Osteoblast (primary cell): Measurements from ENCODE around the gene ZDHHC3. TPM values are rescaled to one million over a fixed set of nuclear protein-coding genes. Genes with fewer than 3 reads are reported as not detected.

Experiments used
- DNase-seq: peaks from one replicate; pipeline ENCODE4 v3.0.0; 2011; ENCODE audit warnings: low spot score, mixed read lengths; ENCODE audit not compliant: insufficient read length; ENCODE audit errors: missing footprints
- H2AFZ ChIP-seq: 2 replicates; pipeline ENCODE4 v1.6.0; 2011; ENCODE audit warnings: mild to moderate bottlenecking, low read length
- H3K27ac ChIP-seq: 2 replicates; pipeline ENCODE4 v1.5.1; 2011; ENCODE audit warnings: mild to moderate bottlenecking, low read depth, low read length, moderate library complexity
- H3K27me3 ChIP-seq: 2 replicates; pipeline ENCODE4 v1.6.0; 2012; ENCODE audit warnings: mild to moderate bottlenecking, control low read depth, inconsistent platforms, low read length, moderate library complexity; ENCODE audit not compliant: insufficient read depth
- H3K36me3 ChIP-seq: 2 replicates; pipeline ENCODE4 v1.5.1; 2011; ENCODE audit warnings: mild to moderate bottlenecking, low read length, control low read depth, moderate library complexity; ENCODE audit not compliant: insufficient read depth
- H3K4me1 ChIP-seq: 2 replicates; pipeline ENCODE4 v1.5.1; 2011; ENCODE audit warnings: mild to moderate bottlenecking, low read length, control low read depth, moderate library complexity; ENCODE audit not compliant: insufficient read depth
- H3K4me2 ChIP-seq: 2 replicates; pipeline ENCODE4 v1.6.0; 2011; ENCODE audit warnings: mild to moderate bottlenecking, low read length; ENCODE audit not compliant: insufficient read depth
- H3K4me3 ChIP-seq: fragments of 200-600 bp; sonication (generic); 3 replicates; pipeline ENCODE4 v1.5.1; 2012; ENCODE audit warnings: mild to moderate bottlenecking, low read length, inconsistent platforms; ENCODE audit not compliant: insufficient read depth
- H3K79me2 ChIP-seq: 2 replicates; pipeline ENCODE4 v1.6.0; 2012; ENCODE audit warnings: mild to moderate bottlenecking, low read length, control low read depth, inconsistent platforms; ENCODE audit not compliant: insufficient read depth
- H3K9me3 ChIP-seq: 2 replicates; pipeline ENCODE4 v1.5.1; 2011; ENCODE audit warnings: low read depth, low read length, control low read depth
- H4K20me1 ChIP-seq: 2 replicates; pipeline ENCODE4 v1.6.0; 2012; ENCODE audit warnings: mild to moderate bottlenecking, low read length, control low read depth; ENCODE audit not compliant: insufficient read depth
- CTCF ChIP-seq: IDR thresholded peaks from 2 replicates; pipeline ENCODE4 v1.5.1; 2011; ENCODE audit warnings: mild to moderate bottlenecking, low read depth, low read length, moderate library complexity; ENCODE audit errors: extremely low read depth
- total RNA-seq: library from RNA; depleted of rRNA; stranded (reverse); fragments of >200 nt; gene quantifications from 2 replicates; pipeline ENCODE4 v1.2.3, GENCODE V29; 2012

Gene ZDHHC3
- total RNA-seq, 1 donor: 61.2 TPM

DNA sequence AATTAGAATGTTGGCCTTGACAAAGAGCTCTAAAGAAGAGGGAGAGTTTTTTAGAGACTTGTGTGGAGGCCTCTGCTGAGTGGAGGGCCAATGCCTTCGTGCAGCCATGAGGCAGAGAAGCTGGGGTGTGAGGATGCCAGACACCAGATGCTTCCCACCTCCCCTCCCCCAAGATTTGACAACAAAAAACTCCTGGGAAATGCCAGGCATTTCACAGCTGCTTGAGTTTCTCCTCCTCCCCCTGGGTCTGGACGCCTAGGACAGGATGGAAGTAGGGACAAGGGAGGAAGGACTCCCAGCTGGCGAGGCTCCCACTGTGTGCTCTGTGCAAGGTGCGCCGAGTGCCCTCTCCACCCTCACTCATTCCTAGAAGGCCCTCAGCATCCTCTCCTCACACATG lies 81.5 kb downstream of the ZDHHC3 start:
- H4K20me1 ChIP-seq: no peaks in the 10 kb centered on the region
- H3K9me3 ChIP-seq: no peaks in the 10 kb centered on the region
- DNase-seq: no peak
- H3K36me3 ChIP-seq: no peaks in the 10 kb centered on the region
- no peak overlapping the region for H2AFZ ChIP-seq
- H3K4me1 ChIP-seq: peaks cover 13% of the 10 kb centered on the region
- H3K27me3 ChIP-seq: peaks cover 12% of the 10 kb centered on the region
- no peak overlapping the region for H3K27ac ChIP-seq
- no peak overlapping the region for H3K4me2 ChIP-seq
- TF ChIP-seq CTCF: no peak
- H3K79me2 ChIP-seq: no peaks in the 10 kb centered on the region
- H3K4me3 ChIP-seq: no peak overlapping the region

GRCh38 chr3:44893097-44893496 lies 82.9 kb downstream of the ZDHHC3 start:
- peak; percentile 94 for DNase-seq
- H3K4me3 ChIP-seq: peak overlapping the region; percentile 23
- H3K4me1 ChIP-seq: peaks cover 13% of the 10 kb centered on the region
- H3K79me2 ChIP-seq: no peaks in the 10 kb centered on the region
- H3K9me3 ChIP-seq: no peaks in the 10 kb centered on the region
- H4K20me1 ChIP-seq: no peaks in the 10 kb centered on the region
- H3K36me3 ChIP-seq: no peaks in the 10 kb centered on the region
- no peak for TF ChIP-seq CTCF
- no peak overlapping the region for H3K27ac ChIP-seq
- peak overlapping the region; percentile 66 for H3K4me2 ChIP-seq
- H3K27me3 ChIP-seq: peaks cover 3% of the 10 kb centered on the region
- no peak overlapping the region for H2AFZ ChIP-seq

DNA sequence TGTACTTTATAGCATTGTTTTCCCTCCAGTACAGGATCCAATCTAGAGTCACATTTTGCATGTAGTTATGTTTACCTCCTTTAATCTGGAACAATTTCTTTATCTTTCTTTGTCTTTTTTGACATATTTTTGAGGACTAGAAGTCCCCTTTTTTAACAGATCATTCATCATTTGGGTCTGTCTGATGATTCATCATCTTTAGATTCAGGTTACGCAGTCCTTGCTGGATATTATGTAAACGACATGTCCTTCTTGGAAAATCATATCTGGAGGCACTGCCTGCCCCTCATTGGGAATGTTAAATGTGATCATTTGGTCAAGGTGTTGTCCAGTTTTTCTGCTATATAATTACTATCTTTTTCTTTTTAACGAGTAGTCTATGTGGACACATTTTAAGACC lies 83.3 kb downstream of the ZDHHC3 start:
- DNase-seq: no peak
- peaks cover 13% of the 10 kb centered on the region for H3K4me1 ChIP-seq
- no peak overlapping the region for H3K27ac ChIP-seq
- no peaks in the 10 kb centered on the region for H3K79me2 ChIP-seq
- H3K9me3 ChIP-seq: no peaks in the 10 kb centered on the region
- peaks cover 3% of the 10 kb centered on the region for H3K27me3 ChIP-seq
- no peak overlapping the region for H2AFZ ChIP-seq
- no peak overlapping the region for H3K4me3 ChIP-seq
- no peaks in the 10 kb centered on the region for H3K36me3 ChIP-seq
- H3K4me2 ChIP-seq: peak overlapping the region; percentile 66
- H4K20me1 ChIP-seq: no peaks in the 10 kb centered on the region
- no peak for TF ChIP-seq CTCF

- H3K36me3 ChIP-seq: no peaks in the 10 kb centered on the region
- H3K4me1 ChIP-seq: peaks cover 23% of the 10 kb centered on the region
- H3K4me3 ChIP-seq: no peak overlapping the region
- H3K9me3 ChIP-seq: no peaks in the 10 kb centered on the region
- no peak overlapping the region for H2AFZ ChIP-seq
- H4K20me1 ChIP-seq: no peaks in the 10 kb centered on the region
- no peak for DNase-seq
- H3K27ac ChIP-seq: no peak overlapping the region
- TF ChIP-seq CTCF: no peak
- H3K27me3 ChIP-seq: peaks cover 3% of the 10 kb centered on the region
- H3K4me2 ChIP-seq: no peak overlapping the region
- no peaks in the 10 kb centered on the region for H3K79me2 ChIP-seq
Measured at GRCh38 chr3:44890852-44891251, 85.1 kb downstream of the ZDHHC3 start.
